SK-N-SH treated with all-trans-retinoic acid at 6 μM for 48 hours (cell line): ENCODE measurements around the gene MAMDC4.
"Not testable (repeated sequence)": the region's sequence is repeated elsewhere in the genome, so short reads cannot be mapped to it uniquely, and the experiment has no call there.

Experiments
- ATAC-seq: fragments of 200-7000 bp; cut with Tn5 transposase; 3 replicates; pipeline ENCODE4 v1.9.1; 2020; ENCODE audit warnings: mild to moderate bottlenecking, moderate library complexity
- ARNTL ChIP-seq: fragments of 450-650 bp; formaldehyde crosslinking; IDR thresholded peaks from 2 replicates; pipeline ENCODE4 v1.5.0; 2020; ENCODE audit warnings: low read depth, mild to moderate bottlenecking, moderate library complexity, borderline replicate concordance
- BACH2 ChIP-seq: fragments of 250-450 bp; sonication (Bioruptor Pico); IDR thresholded peaks from 2 replicates; pipeline ENCODE4 v1.9.0; 2021; ENCODE audit warnings: mild to moderate bottlenecking, borderline replicate concordance
- CSDC2 ChIP-seq: fragments of 250-450 bp; sonication (Bioruptor Pico); IDR thresholded peaks from 2 replicates; pipeline ENCODE4 v1.5.0; 2020; ENCODE audit warnings: mild to moderate bottlenecking, moderate library complexity
- ESRRG ChIP-seq: fragments of 250-450 bp; sonication (Bioruptor Pico); IDR thresholded peaks from 2 replicates; pipeline ENCODE4 v1.6.1; 2021; ENCODE audit warnings: mild to moderate bottlenecking
- GLIS3 ChIP-seq: fragments of 250-450 bp; sonication (Bioruptor Pico); IDR thresholded peaks from 2 replicates; pipeline ENCODE4 v1.5.0; 2020; ENCODE audit warnings: mild to moderate bottlenecking, moderate library complexity
- ISL1 ChIP-seq: fragments of 250-450 bp; sonication (Bioruptor Pico); IDR thresholded peaks from 2 replicates; pipeline ENCODE4 v2.1.2; 2022; ENCODE audit warnings: mild to moderate bottlenecking, moderate library complexity
- OSR1 ChIP-seq: fragments of 250-450 bp; sonication (Bioruptor Pico); IDR thresholded peaks from 2 replicates; pipeline ENCODE4 v1.8.0; 2022; ENCODE audit warnings: moderate library complexity, mild to moderate bottlenecking, inconsistent platforms
- RARB ChIP-seq: fragments of 250-450 bp; sonication (Bioruptor Pico); IDR thresholded peaks from 2 replicates; pipeline ENCODE4 v1.8.0; 2021; ENCODE audit warnings: mild to moderate bottlenecking, moderate library complexity
- SNAI2 ChIP-seq: fragments of 250-450 bp; sonication (Bioruptor Pico); IDR thresholded peaks from 2 replicates; pipeline ENCODE4 v1.5.0; 2020; ENCODE audit warnings: mild to moderate bottlenecking, moderate library complexity
- TOX ChIP-seq: fragments of 250-450 bp; sonication (Bioruptor Pico); IDR thresholded peaks from 2 replicates; pipeline ENCODE4 v1.8.0; 2021; ENCODE audit warnings: mild to moderate bottlenecking, moderate library complexity, borderline replicate concordance
- ZC3H10 ChIP-seq: fragments of 250-450 bp; sonication (Bioruptor Pico); IDR thresholded peaks from 2 replicates; pipeline ENCODE4 v1.5.1; 2021; ENCODE audit warnings: mild to moderate bottlenecking, moderate library complexity
- ZFP3 ChIP-seq: fragments of 250-450 bp; sonication (Bioruptor Pico); IDR thresholded peaks from 2 replicates; pipeline ENCODE4 v1.5.0; 2020; ENCODE audit warnings: mild to moderate bottlenecking, moderate library complexity
- ZFP30 ChIP-seq: fragments of 450-650 bp; formaldehyde crosslinking; IDR thresholded peaks from 2 replicates; pipeline ENCODE4 v1.5.0; 2022; ENCODE audit warnings: mild to moderate bottlenecking, moderate library complexity
- ZNF565 ChIP-seq: fragments of 450-650 bp; formaldehyde crosslinking; conservative IDR thresholded peaks from 2 replicates; pipeline ENCODE4 v1.5.0; 2020; ENCODE audit warnings: low read depth, mild to moderate bottlenecking, moderate library complexity
- ZNF70 ChIP-seq: fragments of 450-650 bp; formaldehyde crosslinking; IDR thresholded peaks from 2 replicates; pipeline ENCODE4 v1.5.0; 2020; ENCODE audit warnings: mild to moderate bottlenecking, moderate library complexity
- TF ChIP-seq, protein P1 (sequence below): fragments of 250-450 bp; sonication (Bioruptor Pico); IDR thresholded peaks from 2 replicates; pipeline ENCODE4 v1.8.0; 2020; ENCODE audit warnings: mild to moderate bottlenecking, moderate library complexity, borderline replicate concordance
- TF ChIP-seq, protein P2 (sequence below): fragments of 250-450 bp; sonication (Bioruptor Pico); IDR thresholded peaks from 2 replicates; pipeline ENCODE4 v1.8.0; 2021; ENCODE audit warnings: low read depth, mild to moderate bottlenecking, moderate library complexity, borderline replicate concordance
- TF ChIP-seq, protein P3 (sequence below): fragments of 250-450 bp; sonication (Bioruptor Pico); IDR thresholded peaks from 2 replicates; pipeline ENCODE4 v1.5.0; 2020; ENCODE audit warnings: mild to moderate bottlenecking, moderate library complexity
- TF ChIP-seq, protein P4 (sequence below): fragments of 250-450 bp; sonication (Bioruptor Pico); IDR thresholded peaks from 2 replicates; pipeline ENCODE4 v1.5.1; 2020; ENCODE audit warnings: low read depth, mild to moderate bottlenecking, moderate library complexity

Gene MAMDC4

DNA sequence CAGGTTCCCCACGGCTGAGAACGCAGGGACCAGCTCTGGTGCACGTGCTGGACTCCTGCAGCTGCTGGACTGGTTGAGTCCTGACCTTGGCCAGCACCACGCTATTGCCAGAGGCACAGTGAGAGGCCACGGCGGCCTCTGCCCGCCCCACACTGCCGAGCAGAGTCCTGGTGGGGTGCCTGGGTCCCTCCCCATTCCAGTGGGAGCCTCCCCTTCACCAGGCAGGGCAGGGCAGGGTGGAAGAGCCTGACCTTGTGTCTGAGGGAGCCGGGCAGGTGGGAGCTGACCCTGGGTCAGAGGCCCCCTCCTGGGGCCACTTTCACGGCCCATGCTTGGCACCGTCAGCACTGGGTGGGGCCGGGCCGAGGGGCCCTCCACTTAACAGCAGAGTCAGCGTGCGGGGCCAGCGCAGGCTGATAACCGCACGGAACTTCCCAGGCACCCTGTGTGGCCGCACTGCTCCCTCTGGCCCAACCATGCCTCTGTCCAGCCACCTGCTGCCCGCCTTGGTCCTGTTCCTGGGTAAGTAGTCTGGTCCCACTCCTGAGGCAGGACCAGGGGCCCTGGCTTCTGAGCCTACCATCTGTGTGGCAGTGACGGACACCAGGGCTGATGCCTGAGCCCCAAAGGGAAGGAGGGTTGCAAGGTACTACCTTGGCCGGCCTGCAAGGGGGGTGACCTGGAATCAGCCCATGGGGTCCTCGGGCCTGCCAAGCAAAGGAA lies at the start of gene MAMDC4:
Gene MAMDC4, plus strand, starts transcription at position 406 of the 723 bp plus-strand sequence. Its CDS starts 71 bp downstream, at position 477.
- no peak for TF ChIP-seq ZFP30 (CRISPR knock-in tag)
- ATAC-seq, result no peak

DNA sequence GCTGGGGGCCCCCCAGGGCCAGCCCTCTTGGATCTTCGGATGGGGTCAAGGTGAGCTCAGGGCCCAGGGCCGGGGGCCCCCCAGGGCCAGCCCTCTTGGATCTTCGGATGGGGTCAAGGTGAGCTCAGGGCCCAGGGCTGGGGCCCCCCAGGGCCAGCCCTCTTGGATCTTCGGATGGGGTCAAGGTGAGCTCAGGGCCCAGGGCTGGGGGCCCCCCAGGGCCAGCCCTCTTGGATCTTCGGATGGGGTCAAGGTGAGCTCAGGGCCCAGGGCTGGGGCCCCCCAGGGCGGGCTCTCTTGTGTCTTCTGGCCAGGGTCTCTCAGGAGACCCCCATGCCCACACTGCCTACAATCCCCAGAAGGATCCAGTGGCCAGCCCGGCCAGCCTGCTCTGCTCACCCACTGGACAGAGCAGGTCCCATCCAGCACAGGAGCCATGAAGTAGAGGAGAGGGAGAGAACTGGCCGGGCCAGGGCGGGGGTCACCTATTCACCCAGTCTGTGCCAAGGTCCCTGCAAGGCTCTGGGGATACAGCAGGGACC lies 49.1 kb upstream of the MAMDC4 start:
- ATAC-seq, result not testable (repeated sequence)

DNA sequence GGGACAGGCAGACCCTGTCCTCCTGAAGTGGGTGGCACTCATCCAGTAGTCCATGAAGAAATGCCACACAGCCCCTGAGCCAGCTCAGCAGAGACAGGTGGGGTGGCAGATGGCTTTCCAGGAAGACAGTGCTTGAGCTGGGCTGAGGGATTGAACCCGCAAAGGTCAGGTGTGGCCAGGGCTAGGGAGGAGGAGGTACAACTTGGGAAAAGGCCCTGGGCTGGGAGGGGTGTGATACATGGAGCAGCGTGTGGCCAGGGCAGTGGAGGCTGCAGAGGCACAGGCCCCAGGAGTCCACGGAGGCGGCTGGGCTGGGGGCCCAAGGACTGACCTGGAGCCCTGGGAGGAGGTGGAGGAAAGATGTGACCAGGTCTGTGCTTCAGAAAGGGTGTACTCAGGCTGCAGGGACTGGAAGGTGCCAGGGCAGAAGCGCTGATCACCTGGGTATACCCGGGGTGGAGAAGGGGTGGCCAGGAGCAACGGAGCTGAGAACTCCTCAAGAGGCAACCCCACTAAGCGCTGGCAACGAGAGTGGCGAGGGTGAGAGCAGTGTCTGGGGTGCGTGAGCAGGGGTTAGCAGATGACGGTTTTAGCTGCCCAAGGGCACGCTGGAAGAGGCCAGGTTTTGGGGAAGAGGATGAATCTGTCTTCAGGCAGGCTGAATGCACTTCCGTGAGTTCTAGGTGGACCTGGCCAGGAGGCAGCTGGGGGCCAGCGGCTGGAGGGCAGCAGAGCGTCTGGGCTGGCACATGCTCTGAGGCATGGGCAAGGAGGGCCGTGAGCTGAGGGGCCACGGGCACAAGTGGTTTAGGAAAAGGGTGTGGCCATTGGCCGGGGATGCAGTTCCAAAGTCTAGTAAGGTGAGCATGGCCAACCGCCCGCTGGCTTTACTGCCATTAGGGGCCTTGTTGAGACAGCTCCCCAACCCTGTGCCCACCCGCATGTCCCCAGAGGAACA lies 48.3 kb upstream of the MAMDC4 start:
- ATAC-seq, result no peak
- TF ChIP-seq GLIS3, result no peak
- TF ChIP-seq OSR1 (CRISPR knock-in tag), result no peak
- TF ChIP-seq, protein P1, sequence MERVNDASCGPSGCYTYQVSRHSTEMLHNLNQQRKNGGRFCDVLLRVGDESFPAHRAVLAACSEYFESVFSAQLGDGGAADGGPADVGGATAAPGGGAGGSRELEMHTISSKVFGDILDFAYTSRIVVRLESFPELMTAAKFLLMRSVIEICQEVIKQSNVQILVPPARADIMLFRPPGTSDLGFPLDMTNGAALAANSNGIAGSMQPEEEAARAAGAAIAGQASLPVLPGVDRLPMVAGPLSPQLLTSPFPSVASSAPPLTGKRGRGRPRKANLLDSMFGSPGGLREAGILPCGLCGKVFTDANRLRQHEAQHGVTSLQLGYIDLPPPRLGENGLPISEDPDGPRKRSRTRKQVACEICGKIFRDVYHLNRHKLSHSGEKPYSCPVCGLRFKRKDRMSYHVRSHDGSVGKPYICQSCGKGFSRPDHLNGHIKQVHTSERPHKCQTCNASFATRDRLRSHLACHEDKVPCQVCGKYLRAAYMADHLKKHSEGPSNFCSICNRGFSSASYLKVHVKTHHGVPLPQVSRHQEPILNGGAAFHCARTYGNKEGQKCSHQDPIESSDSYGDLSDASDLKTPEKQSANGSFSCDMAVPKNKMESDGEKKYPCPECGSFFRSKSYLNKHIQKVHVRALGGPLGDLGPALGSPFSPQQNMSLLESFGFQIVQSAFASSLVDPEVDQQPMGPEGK (CRISPR knock-in tag), result no peak
- TF ChIP-seq BACH2 (CRISPR knock-in tag), result no peak
- TF ChIP-seq, protein P2, sequence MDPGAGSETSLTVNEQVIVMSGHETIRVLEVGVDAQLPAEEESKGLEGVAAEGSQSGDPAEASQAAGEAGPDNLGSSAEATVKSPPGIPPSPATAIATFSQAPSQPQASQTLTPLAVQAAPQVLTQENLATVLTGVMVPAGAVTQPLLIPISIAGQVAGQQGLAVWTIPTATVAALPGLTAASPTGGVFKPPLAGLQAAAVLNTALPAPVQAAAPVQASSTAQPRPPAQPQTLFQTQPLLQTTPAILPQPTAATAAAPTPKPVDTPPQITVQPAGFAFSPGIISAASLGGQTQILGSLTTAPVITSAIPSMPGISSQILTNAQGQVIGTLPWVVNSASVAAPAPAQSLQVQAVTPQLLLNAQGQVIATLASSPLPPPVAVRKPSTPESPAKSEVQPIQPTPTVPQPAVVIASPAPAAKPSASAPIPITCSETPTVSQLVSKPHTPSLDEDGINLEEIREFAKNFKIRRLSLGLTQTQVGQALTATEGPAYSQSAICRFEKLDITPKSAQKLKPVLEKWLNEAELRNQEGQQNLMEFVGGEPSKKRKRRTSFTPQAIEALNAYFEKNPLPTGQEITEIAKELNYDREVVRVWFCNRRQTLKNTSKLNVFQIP, result no peak
- TF ChIP-seq TOX (CRISPR knock-in tag), result no peak
- no peak for TF ChIP-seq ZC3H10
- no peak for TF ChIP-seq ZNF70 (CRISPR knock-in tag)
- no peak for TF ChIP-seq ARNTL (CRISPR knock-in tag)
- no peak for TF ChIP-seq ZFP3 (CRISPR knock-in tag)
- no peak for TF ChIP-seq ESRRG (CRISPR knock-in tag)
- TF ChIP-seq, protein P3, sequence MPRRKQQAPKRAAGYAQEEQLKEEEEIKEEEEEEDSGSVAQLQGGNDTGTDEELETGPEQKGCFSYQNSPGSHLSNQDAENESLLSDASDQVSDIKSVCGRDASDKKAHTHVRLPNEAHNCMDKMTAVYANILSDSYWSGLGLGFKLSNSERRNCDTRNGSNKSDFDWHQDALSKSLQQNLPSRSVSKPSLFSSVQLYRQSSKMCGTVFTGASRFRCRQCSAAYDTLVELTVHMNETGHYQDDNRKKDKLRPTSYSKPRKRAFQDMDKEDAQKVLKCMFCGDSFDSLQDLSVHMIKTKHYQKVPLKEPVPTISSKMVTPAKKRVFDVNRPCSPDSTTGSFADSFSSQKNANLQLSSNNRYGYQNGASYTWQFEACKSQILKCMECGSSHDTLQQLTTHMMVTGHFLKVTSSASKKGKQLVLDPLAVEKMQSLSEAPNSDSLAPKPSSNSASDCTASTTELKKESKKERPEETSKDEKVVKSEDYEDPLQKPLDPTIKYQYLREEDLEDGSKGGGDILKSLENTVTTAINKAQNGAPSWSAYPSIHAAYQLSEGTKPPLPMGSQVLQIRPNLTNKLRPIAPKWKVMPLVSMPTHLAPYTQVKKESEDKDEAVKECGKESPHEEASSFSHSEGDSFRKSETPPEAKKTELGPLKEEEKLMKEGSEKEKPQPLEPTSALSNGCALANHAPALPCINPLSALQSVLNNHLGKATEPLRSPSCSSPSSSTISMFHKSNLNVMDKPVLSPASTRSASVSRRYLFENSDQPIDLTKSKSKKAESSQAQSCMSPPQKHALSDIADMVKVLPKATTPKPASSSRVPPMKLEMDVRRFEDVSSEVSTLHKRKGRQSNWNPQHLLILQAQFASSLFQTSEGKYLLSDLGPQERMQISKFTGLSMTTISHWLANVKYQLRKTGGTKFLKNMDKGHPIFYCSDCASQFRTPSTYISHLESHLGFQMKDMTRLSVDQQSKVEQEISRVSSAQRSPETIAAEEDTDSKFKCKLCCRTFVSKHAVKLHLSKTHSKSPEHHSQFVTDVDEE, result no peak
- no peak for TF ChIP-seq RARB (CRISPR knock-in tag)
- TF ChIP-seq, protein P4, sequence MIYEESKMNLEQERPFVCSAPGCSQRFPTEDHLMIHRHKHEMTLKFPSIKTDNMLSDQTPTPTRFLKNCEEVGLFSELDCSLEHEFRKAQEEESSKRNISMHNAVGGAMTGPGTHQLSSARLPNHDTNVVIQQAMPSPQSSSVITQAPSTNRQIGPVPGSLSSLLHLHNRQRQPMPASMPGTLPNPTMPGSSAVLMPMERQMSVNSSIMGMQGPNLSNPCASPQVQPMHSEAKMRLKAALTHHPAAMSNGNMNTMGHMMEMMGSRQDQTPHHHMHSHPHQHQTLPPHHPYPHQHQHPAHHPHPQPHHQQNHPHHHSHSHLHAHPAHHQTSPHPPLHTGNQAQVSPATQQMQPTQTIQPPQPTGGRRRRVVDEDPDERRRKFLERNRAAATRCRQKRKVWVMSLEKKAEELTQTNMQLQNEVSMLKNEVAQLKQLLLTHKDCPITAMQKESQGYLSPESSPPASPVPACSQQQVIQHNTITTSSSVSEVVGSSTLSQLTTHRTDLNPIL (CRISPR knock-in tag), result no peak
- TF ChIP-seq SNAI2 (CRISPR knock-in tag), result no peak
- no peak for TF ChIP-seq ZNF565 (CRISPR knock-in tag)
- TF ChIP-seq ZFP30 (CRISPR knock-in tag), result no peak
- TF ChIP-seq CSDC2 (CRISPR knock-in tag), result no peak
- TF ChIP-seq ISL1 (CRISPR knock-in tag), result no peak
